Neural progenitor cell (in vitro differentiated cells): ENCODE data around the gene OFD1.

Source experiments
- EZH2phosphoT487 ChIP-seq: fragments of 200-600 bp; sonication (generic); IDR thresholded peaks from 2 replicates; pipeline ENCODE4 v1.6.1; 2017; ENCODE audit warnings: antibody characterized with exemption
- TF ChIP-seq, protein P1 (sequence below): fragments of 200-600 bp; sonication (generic); IDR thresholded peaks from 2 replicates; pipeline ENCODE4 v1.5.1; 2017; ENCODE audit warnings: antibody characterized with exemption, mild to moderate bottlenecking

DNA sequence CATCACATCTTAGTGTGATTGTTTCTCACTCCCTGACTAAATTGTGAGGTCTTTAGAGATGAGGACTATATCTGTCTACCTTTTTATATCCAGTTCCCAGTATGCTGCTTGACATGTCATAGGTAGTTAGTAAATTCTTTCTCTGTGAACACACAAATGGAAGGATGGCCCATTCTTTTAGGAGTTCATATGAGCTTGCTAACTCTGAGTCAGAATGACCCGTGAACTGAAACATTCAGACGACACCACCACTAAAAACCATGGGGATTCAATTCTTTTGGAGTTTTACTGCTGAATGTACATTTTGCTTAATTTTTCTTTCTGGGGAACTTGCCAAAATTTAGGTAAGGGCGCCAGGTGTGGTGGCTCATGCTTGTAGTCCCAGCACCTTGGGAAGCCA, 13.9 kb downstream of the OFD1 start:
- TF ChIP-seq EZH2phosphoT487: no peak
- TF ChIP-seq, protein P1, sequence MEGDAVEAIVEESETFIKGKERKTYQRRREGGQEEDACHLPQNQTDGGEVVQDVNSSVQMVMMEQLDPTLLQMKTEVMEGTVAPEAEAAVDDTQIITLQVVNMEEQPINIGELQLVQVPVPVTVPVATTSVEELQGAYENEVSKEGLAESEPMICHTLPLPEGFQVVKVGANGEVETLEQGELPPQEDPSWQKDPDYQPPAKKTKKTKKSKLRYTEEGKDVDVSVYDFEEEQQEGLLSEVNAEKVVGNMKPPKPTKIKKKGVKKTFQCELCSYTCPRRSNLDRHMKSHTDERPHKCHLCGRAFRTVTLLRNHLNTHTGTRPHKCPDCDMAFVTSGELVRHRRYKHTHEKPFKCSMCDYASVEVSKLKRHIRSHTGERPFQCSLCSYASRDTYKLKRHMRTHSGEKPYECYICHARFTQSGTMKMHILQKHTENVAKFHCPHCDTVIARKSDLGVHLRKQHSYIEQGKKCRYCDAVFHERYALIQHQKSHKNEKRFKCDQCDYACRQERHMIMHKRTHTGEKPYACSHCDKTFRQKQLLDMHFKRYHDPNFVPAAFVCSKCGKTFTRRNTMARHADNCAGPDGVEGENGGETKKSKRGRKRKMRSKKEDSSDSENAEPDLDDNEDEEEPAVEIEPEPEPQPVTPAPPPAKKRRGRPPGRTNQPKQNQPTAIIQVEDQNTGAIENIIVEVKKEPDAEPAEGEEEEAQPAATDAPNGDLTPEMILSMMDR: no peak
